HG03469 (cell line): Measurements from ENCODE around the gene DCLRE1B.

Experiments
- ATAC-seq: cut with Tn5 transposase; IDR thresholded peaks from one replicate; pipeline ENCODE4 v1.9.1; 2021; ENCODE audit warnings: mild to moderate bottlenecking, moderate library complexity, moderate number of reproducible peaks; ENCODE audit not compliant: unreplicated experiment

DCLRE1B gene

GRCh38 chr1:113904674-113905434, at the start of gene DCLRE1B, which contains the start of gene AP4B1:
Gene DCLRE1B (plus strand): TSS chr1:113905326. CDS start chr1:113905587, 261 bp downstream.
Gene AP4B1 (minus strand): TSS chr1:113904799. CDS start chr1:113904717, 82 bp downstream.
- ATAC-seq: peak; percentile 70

GRCh38 chr1:113855630-113856400, 49.3 kb upstream of the DCLRE1B start:
- ATAC-seq: no peak

- ATAC-seq: no peak
Observed at GRCh38 chr1:113856401-113856790, 48.7 kb upstream of the DCLRE1B start.

GRCh38 chr1:113857776-113858175, 47.4 kb upstream of the DCLRE1B start:
- no peak for ATAC-seq

- no peak for ATAC-seq
Observed at GRCh38 chr1:113858418-113858817, 46.7 kb upstream of the DCLRE1B start.

GRCh38 chr1:113858982-113859381, 46.1 kb upstream of the DCLRE1B start:
- ATAC-seq: no peak

- ATAC-seq: peak; percentile 63
Observed at GRCh38 chr1:113859478-113860175, 45.5 kb upstream of the DCLRE1B start.

- ATAC-seq: no peak
Observed at GRCh38 chr1:113860891-113861290, 44.2 kb upstream of the DCLRE1B start.

- no peak for ATAC-seq
Observed at GRCh38 chr1:113861641-113862040, 43.5 kb upstream of the DCLRE1B start.

- no peak for ATAC-seq
Observed at GRCh38 chr1:113868387-113869083, 36.6 kb upstream of the DCLRE1B start.

GRCh38 chr1:113870778-113871177, 34.3 kb upstream of the DCLRE1B start:
- no peak for ATAC-seq

- ATAC-seq: peak; percentile 85
Observed at GRCh38 chr1:113871597-113872113, 33.5 kb upstream of the DCLRE1B start, which contains the start of gene PTPN22. Gene PTPN22 (minus strand): TSS chr1:113871712.

- no peak for ATAC-seq
Observed at GRCh38 chr1:113872219-113872935, 32.7 kb upstream of the DCLRE1B start.

GRCh38 chr1:113874012-113874879, 30.9 kb upstream of the DCLRE1B start:
- no peak for ATAC-seq

GRCh38 chr1:113875714-113876113, 29.4 kb upstream of the DCLRE1B start:
- peak; percentile 23 for ATAC-seq

- no peak for ATAC-seq
Observed at GRCh38 chr1:113876176-113876575, 28.9 kb upstream of the DCLRE1B start.

GRCh38 chr1:113879739-113880038, 25.4 kb upstream of the DCLRE1B start:
- ATAC-seq: no peak

- ATAC-seq: no peak
Observed at GRCh38 chr1:113881661-113882060, 23.5 kb upstream of the DCLRE1B start.
